ENCODE results near the gene SLIRP. TPM values are rescaled to one million over a fixed set of nuclear protein-coding genes. Genes with fewer than 3 reads are reported as not detected.

SLIRP gene
- total and polyA plus RNA-seq, 7 donors, result 129 to 578 (median 185) TPM

- no peak overlapping the region for H3K27ac ChIP-seq
- intact Hi-C loops (cut with DNase I), result no loop called here
- no peaks in the 10 kb centered on the region for H3K9me3 ChIP-seq
- H3K27me3 ChIP-seq (ENCODE audit: insufficient read depth in 3 of 3, low read length in 2 of 3), result no peaks in the 10 kb centered on the region
- 78 to 82% (median 80%) methylated on average over 2 of the region's 2 CpGs for WGBS, 3 donors
- H3K4me3 ChIP-seq, result no peak overlapping the region
- TF ChIP-seq, protein P1, sequence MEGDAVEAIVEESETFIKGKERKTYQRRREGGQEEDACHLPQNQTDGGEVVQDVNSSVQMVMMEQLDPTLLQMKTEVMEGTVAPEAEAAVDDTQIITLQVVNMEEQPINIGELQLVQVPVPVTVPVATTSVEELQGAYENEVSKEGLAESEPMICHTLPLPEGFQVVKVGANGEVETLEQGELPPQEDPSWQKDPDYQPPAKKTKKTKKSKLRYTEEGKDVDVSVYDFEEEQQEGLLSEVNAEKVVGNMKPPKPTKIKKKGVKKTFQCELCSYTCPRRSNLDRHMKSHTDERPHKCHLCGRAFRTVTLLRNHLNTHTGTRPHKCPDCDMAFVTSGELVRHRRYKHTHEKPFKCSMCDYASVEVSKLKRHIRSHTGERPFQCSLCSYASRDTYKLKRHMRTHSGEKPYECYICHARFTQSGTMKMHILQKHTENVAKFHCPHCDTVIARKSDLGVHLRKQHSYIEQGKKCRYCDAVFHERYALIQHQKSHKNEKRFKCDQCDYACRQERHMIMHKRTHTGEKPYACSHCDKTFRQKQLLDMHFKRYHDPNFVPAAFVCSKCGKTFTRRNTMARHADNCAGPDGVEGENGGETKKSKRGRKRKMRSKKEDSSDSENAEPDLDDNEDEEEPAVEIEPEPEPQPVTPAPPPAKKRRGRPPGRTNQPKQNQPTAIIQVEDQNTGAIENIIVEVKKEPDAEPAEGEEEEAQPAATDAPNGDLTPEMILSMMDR (IDR thresholded peaks at IDR 0.05), result no peak
- H3K4me1 ChIP-seq, result peaks cover 29% of the 10 kb centered on the region
- no peak for DNase-seq
- no peak for ATAC-seq
- peaks cover 3 to 53% of the 10 kb centered on the region in 2 donors for H3K36me3 ChIP-seq (ENCODE audit: insufficient read depth in 1 of 2, low read depth in 1 of 2)
Measured at GRCh38 chr14:77710364-77710763, 2.5 kb downstream of the SLIRP start.

GRCh38 chr14:77714926-77715325 lies 7.0 kb downstream of the SLIRP start:
- no peak overlapping the region for H3K27ac ChIP-seq
- H3K4me1 ChIP-seq, result peaks cover 6% of the 10 kb centered on the region
- peaks cover 3 to 96% of the 10 kb centered on the region in 2 donors for H3K36me3 ChIP-seq (ENCODE audit: insufficient read depth in 1 of 2, low read depth in 1 of 2)
- no peaks in the 10 kb centered on the region for H3K9me3 ChIP-seq
- no peak overlapping the region for H3K4me3 ChIP-seq
- no peaks in the 10 kb centered on the region for H3K27me3 ChIP-seq (ENCODE audit: insufficient read depth in 3 of 3, low read length in 2 of 3)
- DNase-seq (no peak), ATAC-seq (no peak)
- intact Hi-C loops (cut with DNase I), result no loop called here
- TF ChIP-seq, protein P1 (IDR thresholded peaks at IDR 0.05), result no peak
- WGBS, 3 donors, result 91 to 97% (median 92%) methylated on average over 6 of the region's 6 CpGs

GRCh38 chr14:77717608-77718305 lies 9.9 kb downstream of the SLIRP start:
- 74 to 85% (median 75%) methylated on average over 5 of the region's 5 CpGs for WGBS, 3 donors
- ATAC-seq (no peak), DNase-seq (no peak)
- Histone ChIP-seq H3K27me3 (ENCODE audit: insufficient read depth in 3 of 3, low read length in 2 of 3) (no peaks in the 10 kb centered on the region), H3K9me3 (no peaks in the 10 kb centered on the region), H3K4me3 (no peak overlapping the region), H3K4me1 (peaks cover 4% of the 10 kb centered on the region), H3K36me3 (ENCODE audit: insufficient read depth in 1 of 2, low read depth in 1 of 2) (peaks cover 6 to 100% of the 10 kb centered on the region in 2 donors), H3K27ac (no peak overlapping the region)
- TF ChIP-seq, protein P1 (IDR thresholded peaks at IDR 0.05), result no peak
- intact Hi-C loops (cut with DNase I), result no loop called here

DNA sequence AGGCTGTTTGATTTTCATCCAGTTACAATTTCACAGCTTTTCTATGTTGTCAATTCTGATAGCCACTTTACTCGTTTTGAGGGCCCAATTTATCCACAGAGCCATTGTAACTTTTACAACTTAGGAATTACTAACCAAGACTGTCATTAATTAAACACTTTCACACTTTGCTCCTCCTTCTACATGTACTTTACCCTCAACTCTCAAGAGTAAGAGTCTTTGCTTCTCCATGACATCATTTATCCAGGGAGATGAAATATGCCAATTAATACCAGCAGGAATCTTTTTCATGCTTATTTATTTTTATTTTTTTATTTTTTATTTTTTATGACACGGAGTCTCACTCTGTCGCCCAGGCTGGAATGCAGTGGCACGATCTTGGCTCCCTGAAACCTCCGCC lies 13.5 kb downstream of the SLIRP start:
- DNase-seq (no peak), ATAC-seq (no peak)
- Histone ChIP-seq H3K4me3 (no peak overlapping the region), H3K9me3 (no peaks in the 10 kb centered on the region), H3K27me3 (ENCODE audit: insufficient read depth in 3 of 3, low read length in 2 of 3) (no peaks in the 10 kb centered on the region), H3K36me3 (ENCODE audit: insufficient read depth in 1 of 2, low read depth in 1 of 2) (peaks cover 15 to 100% of the 10 kb centered on the region in 2 donors), H3K27ac (no peak overlapping the region), H3K4me1 (no peaks in the 10 kb centered on the region)
- 89 to 95% (median 91%) methylated on average over 5 of the region's 5 CpGs for WGBS, 3 donors
- TF ChIP-seq, protein P1 (IDR thresholded peaks at IDR 0.05), result no peak
- intact Hi-C loops (cut with DNase I), result no loop called here

GRCh38 chr14:77722301-77722700 lies 14.4 kb downstream of the SLIRP start:
- Histone ChIP-seq H3K9me3 (no peaks in the 10 kb centered on the region), H3K27me3 (ENCODE audit: insufficient read depth in 3 of 3, low read length in 2 of 3) (no peaks in the 10 kb centered on the region), H3K4me3 (no peak overlapping the region), H3K36me3 (ENCODE audit: insufficient read depth in 1 of 2, low read depth in 1 of 2) (peaks cover 15 to 100% of the 10 kb centered on the region in 2 donors), H3K27ac (no peak overlapping the region), H3K4me1 (no peaks in the 10 kb centered on the region)
- TF ChIP-seq, protein P1 (IDR thresholded peaks at IDR 0.05), result no peak
- intact Hi-C loops (cut with DNase I), result no loop called here
- ATAC-seq, result no peak
- 92 to 95% (median 95%) methylated on average over 3 of the region's 3 CpGs for WGBS, 3 donors
- DNase-seq, result no peak
